HEK293 (cell line): ENCODE results near the gene EPN2.
A peak's percentile ranks its signal among the peaks of the same experiment; 100 is the strongest.

Experiments used
- CTCF ChIA-PET: fragments of 350-600 bp; formaldehyde crosslinking; extraction: SDS; loops from one replicate; lab custom pipeline; 2021; ENCODE audit warnings: antibody characterized with exemption; lab: Yijun Ruan, JAX
- POLR2A ChIA-PET: fragments of 300-600 bp; formaldehyde crosslinking; extraction: SDS; loops from one replicate; lab custom pipeline; 2020; ENCODE audit warnings: antibody characterized with exemption, inconsistent platforms; lab: Yijun Ruan, JAX
- H3K27ac ChIP-seq: fragments of 200-500 bp; sonication (Bioruptor generic); 2 replicates; pipeline ENCODE4 v1.5.1; 2014; ENCODE audit warnings: low read depth, low read length, control low read depth, inconsistent platforms; ENCODE audit errors: extremely low read depth
- H3K36me3 ChIP-seq, 2 experiments: fragments of 200-500 bp in 1 of 2; sonication (Bioruptor generic) in 1 of 2; 1 replicate in 1 of 2; 2 replicates in 1 of 2; pipeline ENCODE4 v1.5.1; 2014 to 2017; ENCODE audit warnings: inconsistent platforms in 2 of 2, low read length in 2 of 2; ENCODE audit not compliant: control insufficient read depth in 2 of 2, insufficient read depth in 1 of 2
- H3K4me1 ChIP-seq: fragments of 200-500 bp; sonication (Bioruptor generic); 2 replicates; pipeline ENCODE4 v1.5.1; 2014; ENCODE audit warnings: mild to moderate bottlenecking, low read length, inconsistent platforms; ENCODE audit not compliant: control insufficient read depth, insufficient read depth
- H3K4me3 ChIP-seq: 2 replicates; pipeline ENCODE4 v1.5.1; 2011; ENCODE audit warnings: low read depth, mild to moderate bottlenecking, control low read depth, low read length, moderate library complexity
- H3K9me3 ChIP-seq: fragments of 200-500 bp; sonication (Bioruptor generic); 2 replicates; pipeline ENCODE4 v1.5.1; 2014; ENCODE audit warnings: low read depth, low read length, inconsistent platforms; ENCODE audit not compliant: control insufficient read depth, insufficient read depth
- ATF2 ChIP-seq: fragments of 450-650 bp; formaldehyde crosslinking; IDR thresholded peaks from 2 replicates; pipeline ENCODE4 v1.5.1; 2016; ENCODE audit warnings: missing biosample characterization, missing genetic modification characterization, low read depth
- EGR2 ChIP-seq: fragments of 450-650 bp; formaldehyde crosslinking; IDR thresholded peaks from 2 replicates; pipeline ENCODE4 v1.5.1; 2016; ENCODE audit warnings: low read depth, missing biosample characterization, missing genetic modification characterization
- GLIS1 ChIP-seq: fragments of 450-650 bp; formaldehyde crosslinking; IDR thresholded peaks from 2 replicates; pipeline ENCODE4 v1.5.1; 2016; ENCODE audit warnings: missing biosample characterization, missing genetic modification characterization
- GLIS2 ChIP-seq: fragments of 450-650 bp; formaldehyde crosslinking; IDR thresholded peaks from 2 replicates; pipeline ENCODE4 v1.5.1; 2016; ENCODE audit warnings: missing biosample characterization, missing genetic modification characterization
- SCRT2 ChIP-seq: fragments of 450-650 bp; formaldehyde crosslinking; IDR thresholded peaks from 2 replicates; pipeline ENCODE4 v1.5.1; 2016; ENCODE audit warnings: missing biosample characterization, missing genetic modification characterization
- SP7 ChIP-seq: fragments of 450-650 bp; formaldehyde crosslinking; IDR thresholded peaks from 2 replicates; pipeline ENCODE4 v1.5.1; 2016; ENCODE audit warnings: missing biosample characterization, missing genetic modification characterization
- ZBTB17 ChIP-seq: fragments of 450-650 bp; formaldehyde crosslinking; IDR thresholded peaks from 2 replicates; pipeline ENCODE4 v1.5.1; 2016; ENCODE audit warnings: missing biosample characterization, missing genetic modification characterization
- ZFHX2 ChIP-seq: fragments of 450-650 bp; formaldehyde crosslinking; conservative IDR thresholded peaks from 2 replicates; pipeline ENCODE4 v1.5.1; 2016; ENCODE audit warnings: missing biosample characterization, missing genetic modification characterization
- ZFP37 ChIP-seq: fragments of 450-650 bp; formaldehyde crosslinking; IDR thresholded peaks from 2 replicates; pipeline ENCODE4 v1.5.1; 2016; ENCODE audit warnings: missing biosample characterization, missing genetic modification characterization
- ZIC2 ChIP-seq: fragments of 450-650 bp; formaldehyde crosslinking; IDR thresholded peaks from 2 replicates; pipeline ENCODE4 v1.5.1; 2016; ENCODE audit warnings: missing biosample characterization, missing genetic modification characterization
- ZNF140 ChIP-seq: fragments of 450-650 bp; formaldehyde crosslinking; IDR thresholded peaks from 2 replicates; pipeline ENCODE4 v1.5.1; 2016; ENCODE audit warnings: missing biosample characterization, missing genetic modification characterization
- ZNF2 ChIP-seq: fragments of 450-650 bp; formaldehyde crosslinking; IDR thresholded peaks from 2 replicates; pipeline ENCODE4 v1.5.1; 2016; ENCODE audit warnings: missing biosample characterization, missing genetic modification characterization
- ZNF223 ChIP-seq: fragments of 450-650 bp; formaldehyde crosslinking; IDR thresholded peaks from 2 replicates; pipeline ENCODE4 v1.5.1; 2016; ENCODE audit warnings: missing biosample characterization, missing genetic modification characterization
- ZNF423 ChIP-seq: fragments of 450-650 bp; formaldehyde crosslinking; IDR thresholded peaks from 2 replicates; pipeline ENCODE4 v1.5.1; 2016; ENCODE audit warnings: missing biosample characterization, missing genetic modification characterization
- ZNF600 ChIP-seq: fragments of 450-650 bp; formaldehyde crosslinking; IDR thresholded peaks from 2 replicates; pipeline ENCODE4 v1.5.1; 2016; ENCODE audit warnings: missing biosample characterization, missing genetic modification characterization
- ZNF777 ChIP-seq: fragments of 450-650 bp; formaldehyde crosslinking; IDR thresholded peaks from 2 replicates; pipeline ENCODE4 v1.5.1; 2017; ENCODE audit warnings: missing biosample characterization, missing genetic modification characterization, borderline replicate concordance
- TF ChIP-seq, protein P1 (sequence below): fragments of 450-650 bp; formaldehyde crosslinking; IDR thresholded peaks from 2 replicates; pipeline ENCODE4 v1.5.1; 2016; ENCODE audit warnings: missing biosample characterization, missing genetic modification characterization

Gene EPN2

DNA sequence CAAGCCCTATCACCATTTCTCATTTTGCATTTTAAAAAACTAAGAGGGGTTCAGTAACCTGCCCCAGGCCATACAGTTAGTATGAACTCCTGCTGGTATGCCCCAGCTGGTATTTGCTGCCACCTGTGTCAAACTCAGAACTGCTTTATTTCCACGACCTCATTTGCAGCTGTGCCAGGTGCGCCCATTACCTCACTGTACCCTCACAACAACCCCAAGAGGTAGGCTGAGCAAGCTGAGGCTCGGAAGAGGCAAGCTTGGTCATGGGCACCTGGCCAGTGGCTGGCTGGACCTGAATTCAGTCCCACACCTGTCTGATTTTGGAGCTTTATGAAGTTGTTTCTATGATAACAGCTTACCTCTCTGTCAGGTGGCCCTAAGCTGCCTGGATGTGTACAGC lies 7.6 kb downstream of the EPN2 start:
- H3K4me3 ChIP-seq, result no peak overlapping the region
- no peaks in the 10 kb centered on the region for H3K9me3 ChIP-seq
- ChIA-PET CTCF (no interaction called here), POLR2A (no interaction called here)
- TF ChIP-seq SCRT2 (tag by site-specific recombination) (0 out of 2 replicates have a peak, but pooled peaks have one; percentile 14), ZNF600 (tag by site-specific recombination) (no peak), ZNF223 (no peak)
- H3K4me1 ChIP-seq, result peaks cover 21% of the 10 kb centered on the region
- H3K36me3 ChIP-seq, result peaks cover 0 to 7% of the 10 kb centered on the region in 2 experiments; a peak in 2 of 3 replicates
- no peak overlapping the region for H3K27ac ChIP-seq

- ChIA-PET CTCF (interaction anchor here (0.5 kb wide), 1 partner anchor 43 kb away, joined by 3 read pairs; no protein-coding TSS in a partner anchor), POLR2A (interaction anchor here (1.2 kb wide), 1 partner anchor 24 kb away, joined by 3 read pairs; no protein-coding TSS in a partner anchor)
- Histone ChIP-seq H3K4me1 (peaks cover 21% of the 10 kb centered on the region), H3K27ac (no peak overlapping the region), H3K4me3 (no peak overlapping the region), H3K36me3 (no peaks in the 10 kb centered on the region; a peak in 1 of 3 replicates), H3K9me3 (no peaks in the 10 kb centered on the region)
- TF ChIP-seq EGR2 (tag by site-specific recombination), result 0 out of 2 replicates have a peak, but pooled peaks have one; percentile 9
- peak; percentile 37; the same call in 1 of the 2 replicates for TF ChIP-seq ZFHX2 (tag by site-specific recombination)
- TF ChIP-seq GLIS2 (tag by site-specific recombination), result 0 out of 2 replicates have a peak, but pooled peaks have one; percentile 15
- no peak for TF ChIP-seq ZNF2 (tag by site-specific recombination)
- TF ChIP-seq, protein P1, sequence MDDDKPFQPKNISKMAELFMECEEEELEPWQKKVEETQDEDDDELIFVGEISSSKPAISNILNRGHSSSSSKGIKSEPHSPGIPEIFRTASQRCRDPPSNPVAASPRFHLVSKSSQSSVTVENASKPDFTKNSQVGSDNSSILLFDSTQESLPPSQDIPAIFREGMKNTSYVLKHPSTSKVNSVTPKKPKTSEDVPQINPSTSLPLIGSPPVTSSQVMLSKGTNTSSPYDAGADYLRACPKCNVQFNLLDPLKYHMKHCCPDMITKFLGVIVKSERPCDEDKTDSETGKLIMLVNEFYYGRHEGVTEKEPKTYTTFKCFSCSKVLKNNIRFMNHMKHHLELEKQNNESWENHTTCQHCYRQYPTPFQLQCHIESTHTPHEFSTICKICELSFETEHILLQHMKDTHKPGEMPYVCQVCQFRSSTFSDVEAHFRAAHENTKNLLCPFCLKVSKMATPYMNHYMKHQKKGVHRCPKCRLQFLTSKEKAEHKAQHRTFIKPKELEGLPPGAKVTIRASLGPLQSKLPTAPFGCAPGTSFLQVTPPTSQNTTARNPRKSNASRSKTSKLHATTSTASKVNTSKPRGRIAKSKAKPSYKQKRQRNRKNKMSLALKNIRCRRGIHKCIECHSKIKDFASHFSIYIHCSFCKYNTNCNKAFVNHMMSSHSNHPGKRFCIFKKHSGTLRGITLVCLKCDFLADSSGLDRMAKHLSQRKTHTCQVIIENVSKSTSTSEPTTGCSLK (tag by site-specific recombination), result no peak
- no peak for TF ChIP-seq ZNF140
- TF ChIP-seq ZIC2 (tag by site-specific recombination), result peak; percentile 98
- TF ChIP-seq ZFP37 (tag by site-specific recombination), result no peak
- TF ChIP-seq SP7, result no peak
- peak; percentile 72 for TF ChIP-seq GLIS1 (tag by site-specific recombination)
- no peak for TF ChIP-seq ATF2 (tag by site-specific recombination)
- peak; percentile 64; the same call in 1 of the 2 replicates for TF ChIP-seq ZNF423 (tag by site-specific recombination)
- TF ChIP-seq ZNF600 (tag by site-specific recombination), result peak; percentile 47; the same call in 1 of the 2 replicates
Observed at GRCh38 chr17:19247473-19247872, 10.3 kb downstream of the EPN2 start.

DNA sequence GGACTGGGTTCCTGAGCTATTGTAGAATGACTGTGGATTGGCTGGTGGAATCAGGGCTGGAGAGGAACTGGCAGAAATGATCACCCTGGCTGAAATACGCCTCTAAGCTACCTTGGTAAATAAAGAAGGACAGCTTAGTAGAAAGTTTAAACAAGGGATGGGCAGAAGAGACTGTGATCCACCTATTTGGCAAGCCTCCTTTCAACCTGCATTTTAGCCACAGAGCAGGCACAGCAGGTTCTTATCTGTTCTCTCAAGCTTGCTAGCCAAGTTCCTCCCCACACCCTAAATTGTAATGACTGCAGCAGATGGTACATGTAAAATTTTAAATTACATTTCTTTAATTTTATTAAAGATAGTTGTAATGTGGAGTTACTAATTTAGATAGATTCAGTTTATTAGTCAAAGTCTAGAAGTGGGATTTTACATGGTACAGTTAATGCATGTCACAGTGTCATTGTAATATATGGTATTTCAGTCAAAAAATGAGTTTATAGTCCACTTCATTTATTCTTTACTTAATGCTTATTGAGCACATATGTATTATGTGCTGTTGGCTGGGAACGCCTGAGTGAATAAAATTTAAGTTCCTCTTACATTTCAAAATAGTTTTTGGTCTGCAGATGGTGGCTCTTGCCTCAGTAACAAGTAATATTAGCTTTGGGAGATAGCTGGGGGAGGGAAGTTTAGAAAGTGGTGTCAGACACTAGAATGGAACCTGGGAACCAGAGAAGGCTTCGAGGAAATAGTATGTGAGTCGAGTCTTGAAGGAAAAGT lies 11.2 kb downstream of the EPN2 start:
- Histone ChIP-seq H3K27ac (no peak overlapping the region), H3K36me3 (no peaks in the 10 kb centered on the region; a peak in 1 of 3 replicates), H3K9me3 (no peaks in the 10 kb centered on the region), H3K4me1 (peaks cover 16% of the 10 kb centered on the region), H3K4me3 (no peak overlapping the region)
- ChIA-PET POLR2A (interaction anchor here (1.2 to 1.4 kb wide), 3 partner anchors 11 to 130 kb away, joined by 3 to 4 read pairs (median 4); no protein-coding TSS in a partner anchor), CTCF (interaction anchor here (0.5 to 1.6 kb wide), 2 partner anchors 42 to 90 kb away, joined by 3 read pairs; no protein-coding TSS in a partner anchor)
- no peak for TF ChIP-seq ZNF777 (tag by site-specific recombination)
- TF ChIP-seq ZBTB17 (tag by site-specific recombination), result 0 out of 2 replicates have a peak, but pooled peaks have one; percentile 28
